EL (cell line): ENCODE data around the gene ALDH3B2.
"Not testable (repeated sequence)": the region's sequence is repeated elsewhere in the genome, so short reads cannot be mapped to it uniquely, and the experiment has no call there.

ENCODE experiments used
- DNase-seq: peaks from one replicate; pipeline ENCODE4 v3.0.0-alpha.2; 2016

ALDH3B2 gene

GRCh38 chr11:67660752-67661151, 13.7 kb downstream of the ALDH3B2 start:
- not testable (repeated sequence) for DNase-seq

GRCh38 chr11:67659651-67660165, 14.7 kb downstream of the ALDH3B2 start:
- not testable (repeated sequence) for DNase-seq

DNA sequence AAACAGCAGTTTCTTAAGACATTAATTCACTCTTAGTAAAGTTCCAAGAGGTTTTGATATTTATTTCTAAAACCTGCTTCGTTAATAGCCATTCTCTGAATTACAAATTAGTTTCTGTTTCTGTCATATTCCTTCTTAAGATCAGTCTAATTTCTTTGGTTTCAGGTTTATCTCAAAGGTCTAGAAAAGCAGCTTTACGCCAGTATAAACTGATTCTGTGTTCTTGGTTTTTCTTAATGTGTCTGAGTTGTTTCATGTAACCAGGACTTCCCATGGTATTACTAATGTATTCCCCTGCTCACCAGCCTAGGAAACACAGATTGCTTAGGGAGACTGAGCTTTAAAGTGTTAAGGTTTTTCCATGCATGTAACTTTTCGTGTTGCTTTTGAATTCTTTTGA, 17.1 kb downstream of the ALDH3B2 start:
- DNase-seq, result no peak

DNA sequence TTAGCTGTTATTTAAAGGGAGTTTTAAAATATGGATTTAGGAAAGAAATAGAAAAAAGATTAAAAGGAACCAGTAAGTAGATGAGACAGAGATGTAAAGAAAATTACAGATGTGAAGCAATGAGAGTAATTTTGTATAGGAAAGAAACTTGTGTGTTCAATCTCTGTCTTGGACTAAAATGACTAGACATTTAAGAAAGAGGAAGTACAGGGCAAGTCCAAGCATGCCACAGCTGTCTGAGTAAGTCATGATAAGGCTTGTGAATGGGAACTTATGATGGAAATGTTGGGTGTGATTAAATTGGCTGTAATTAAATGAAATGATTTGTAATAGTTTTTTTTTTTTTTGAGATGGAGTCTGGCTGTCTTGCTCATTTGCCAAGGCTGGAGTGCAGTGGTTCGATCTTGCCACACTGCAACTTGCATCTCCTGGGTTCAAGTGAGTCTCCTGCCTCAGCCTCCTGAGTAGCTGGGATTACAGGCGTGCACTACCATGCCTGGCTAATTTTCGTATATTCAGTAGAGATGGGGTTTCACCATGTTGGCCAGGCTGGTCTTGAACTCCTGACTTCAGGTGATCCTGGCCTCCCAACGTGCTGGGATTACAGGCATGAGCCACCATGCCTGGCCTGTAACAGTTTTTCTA, 18.0 kb downstream of the ALDH3B2 start:
- DNase-seq, result no peak

- DNase-seq, result no peak
Measured at GRCh38 chr11:67654225-67654624, 20.2 kb downstream of the ALDH3B2 start.

- no peak for DNase-seq
Measured at GRCh38 chr11:67652965-67653845, 21.2 kb downstream of the ALDH3B2 start.

- DNase-seq, result no peak
Measured at GRCh38 chr11:67651976-67652781, 22.2 kb downstream of the ALDH3B2 start.

GRCh38 chr11:67649634-67650510, 24.6 kb downstream of the ALDH3B2 start:
- DNase-seq, result no peak

GRCh38 chr11:67648796-67649613, 25.4 kb downstream of the ALDH3B2 start:
- DNase-seq, result no peak

GRCh38 chr11:67648140-67648795, 26.2 kb downstream of the ALDH3B2 start:
- DNase-seq, result no peak

GRCh38 chr11:67647471-67647870, 27.0 kb downstream of the ALDH3B2 start:
- no peak for DNase-seq

DNA sequence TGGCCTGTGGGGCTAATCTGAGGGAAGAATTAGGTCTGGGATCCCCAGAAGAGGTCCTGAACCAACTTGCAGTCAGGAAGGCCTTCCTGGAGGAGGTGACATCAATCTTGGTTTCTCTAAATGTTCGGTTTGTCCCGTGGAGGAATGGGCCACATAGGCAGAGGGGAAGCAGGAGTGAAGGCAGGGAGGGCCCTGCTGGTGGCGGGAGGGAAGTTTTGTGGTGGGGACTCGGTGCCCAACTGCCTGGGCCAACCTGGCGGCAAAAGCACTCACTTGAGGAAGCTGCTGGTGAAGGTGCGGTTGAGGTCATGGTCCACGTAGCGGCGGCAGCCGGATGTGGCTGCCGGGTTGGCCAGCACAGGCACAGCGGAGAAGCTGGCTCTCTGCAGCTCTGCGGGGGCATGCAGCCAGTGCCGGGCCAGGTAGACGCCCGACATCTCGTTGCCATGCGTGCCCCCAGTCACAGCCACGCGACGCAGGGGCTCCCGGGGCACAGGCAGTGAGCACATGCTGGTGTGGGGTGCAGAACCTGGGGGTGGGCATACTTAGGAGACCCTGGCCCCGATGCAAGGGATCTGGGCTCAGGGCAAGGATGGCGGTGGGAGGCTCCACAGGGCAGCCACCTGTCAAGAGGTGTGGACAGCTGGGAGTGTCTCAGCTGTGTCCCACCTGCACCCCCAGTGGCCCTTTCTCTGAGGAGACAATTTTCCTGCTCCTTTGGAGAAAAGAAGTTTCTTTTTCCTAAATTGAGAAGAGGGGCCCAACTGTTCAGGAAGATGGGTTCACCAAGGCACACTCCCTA, 27.7 kb downstream of the ALDH3B2 start:
- DNase-seq, result no peak

GRCh38 chr11:67645521-67646461, 28.6 kb downstream of the ALDH3B2 start:
- DNase-seq, result no peak

DNA sequence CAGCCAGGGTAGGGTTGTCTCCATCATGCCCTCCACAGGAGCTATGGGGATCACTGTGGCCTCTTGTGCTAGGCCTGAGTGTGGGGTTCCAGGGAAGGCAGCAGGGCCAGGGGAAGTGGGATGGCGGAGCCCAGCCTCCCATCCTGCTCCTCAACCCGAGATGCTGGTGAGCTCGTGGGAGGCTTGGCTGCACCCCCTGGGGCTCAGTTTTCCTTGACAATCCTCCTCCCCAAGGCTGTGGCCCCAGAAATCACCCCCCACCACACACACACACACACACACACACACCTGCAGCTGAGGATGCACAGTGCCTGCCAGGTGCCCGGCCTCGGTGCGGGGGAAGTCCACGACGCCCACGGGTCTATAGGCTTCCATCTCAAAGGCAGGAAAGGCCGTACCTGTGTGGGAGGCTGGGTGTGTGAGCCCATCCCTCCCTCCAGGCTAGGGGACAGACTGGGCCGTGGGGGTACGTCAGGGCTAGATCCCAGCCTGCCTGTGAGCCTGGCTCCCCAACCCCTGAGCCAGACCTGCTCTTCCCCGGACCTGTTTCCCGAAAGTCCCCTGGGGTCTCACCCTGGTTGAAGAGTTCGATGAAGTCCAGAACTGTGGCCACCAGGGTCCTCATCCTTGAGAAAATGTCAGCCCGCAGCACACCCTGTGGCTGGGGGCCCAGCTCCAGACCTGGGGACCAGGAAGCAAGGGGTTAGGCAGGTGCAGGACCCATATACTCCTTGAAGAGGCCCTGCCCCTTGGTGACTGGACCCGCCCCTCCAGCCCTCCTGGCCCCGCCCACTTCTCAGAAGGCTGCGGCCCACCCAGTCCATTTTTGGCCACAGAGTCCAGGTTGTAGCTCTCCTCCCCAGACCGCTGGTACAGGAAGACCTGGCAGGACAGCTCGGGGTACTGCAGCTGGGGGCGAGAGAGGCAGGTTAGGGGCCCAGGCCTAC, 29.7 kb downstream of the ALDH3B2 start:
- no peak for DNase-seq

GRCh38 chr11:67644042-67644441, 30.4 kb downstream of the ALDH3B2 start:
- no peak for DNase-seq

- DNase-seq, result no peak
Measured at GRCh38 chr11:67642173-67643120, 32.0 kb downstream of the ALDH3B2 start.
